Ishikawa (cell line): ENCODE data around the gene STX8.

ENCODE experiments used
- CEBPB ChIP-seq: IDR thresholded peaks from 2 replicates; pipeline ENCODE4 v1.6.1; 2012
- CREB1 ChIP-seq: IDR thresholded peaks from 2 replicates; pipeline ENCODE4 v1.6.1; 2012; ENCODE audit warnings: low read depth
- EGR1 ChIP-seq: IDR thresholded peaks from 2 replicates; pipeline ENCODE4 v1.6.1; 2012
- EP300 ChIP-seq: IDR thresholded peaks from 2 replicates; pipeline ENCODE4 v1.6.1; 2012; ENCODE audit warnings: borderline replicate concordance
- FOXM1 ChIP-seq: IDR thresholded peaks from 2 replicates; pipeline ENCODE4 v1.6.1; 2012; ENCODE audit warnings: low read depth, borderline replicate concordance
- MAX ChIP-seq: IDR thresholded peaks from 2 replicates; pipeline ENCODE4 v1.6.1; 2012
- NFIC ChIP-seq: IDR thresholded peaks from 2 replicates; pipeline ENCODE4 v1.6.1; 2012
- RAD21 ChIP-seq: IDR thresholded peaks from 2 replicates; pipeline ENCODE4 v1.6.1; 2012; ENCODE audit warnings: low read depth
- REST ChIP-seq: IDR thresholded peaks from 2 replicates; pipeline ENCODE4 v1.6.1; 2012; ENCODE audit warnings: low read depth, mild to moderate bottlenecking
- TAF1 ChIP-seq: IDR thresholded peaks from 2 replicates; pipeline ENCODE4 v1.6.1; 2012; ENCODE audit warnings: low read depth, mild to moderate bottlenecking
- TCF12 ChIP-seq: IDR thresholded peaks from 2 replicates; pipeline ENCODE4 v1.6.1; 2012; ENCODE audit warnings: low read depth
- TEAD4 ChIP-seq: IDR thresholded peaks from 2 replicates; pipeline ENCODE4 v1.6.1; 2012
- USF1 ChIP-seq: IDR thresholded peaks from 2 replicates; pipeline ENCODE4 v1.6.1; 2012
- YY1 ChIP-seq: IDR thresholded peaks from 2 replicates; pipeline ENCODE4 v1.6.1; 2012; ENCODE audit warnings: low read depth
- ZBTB7A ChIP-seq: IDR thresholded peaks from 2 replicates; pipeline ENCODE4 v1.6.1; 2012; ENCODE audit warnings: low read depth

Gene STX8

GRCh38 chr17:9611557-9611956 lies 35.9 kb upstream of the STX8 start:
- no peak for TF ChIP-seq YY1
- TF ChIP-seq TCF12: no peak
- no peak for TF ChIP-seq MAX
- no peak for TF ChIP-seq TEAD4
- TF ChIP-seq USF1: no peak
- TF ChIP-seq ZBTB7A: no peak
- no peak for TF ChIP-seq RAD21
- no peak for TF ChIP-seq CREB1

GRCh38 chr17:9606453-9606852 lies 30.8 kb upstream of the STX8 start:
- no peak for TF ChIP-seq CREB1
- TF ChIP-seq FOXM1: no peak
- TF ChIP-seq TCF12: no peak
- no peak for TF ChIP-seq USF1

GRCh38 chr17:9598661-9599060 lies 23.0 kb upstream of the STX8 start:
- TF ChIP-seq MAX (no peak), ZBTB7A (no peak), TEAD4 (no peak), YY1 (no peak), FOXM1 (no peak), TCF12 (no peak), REST (no peak)

- TF ChIP-seq USF1 (no peak), MAX (no peak), YY1 (no peak), EGR1 (no peak), CREB1 (no peak), FOXM1 (no peak), TAF1 (no peak), TEAD4 (no peak), CEBPB (no peak), REST (no peak), RAD21 (no peak), ZBTB7A (no peak)
Observed at GRCh38 chr17:9594065-9594464, 18.4 kb upstream of the STX8 start.

- TF ChIP-seq TEAD4: no peak
- no peak for TF ChIP-seq NFIC
- no peak for TF ChIP-seq EGR1
- no peak for TF ChIP-seq TCF12
- no peak for TF ChIP-seq REST
- TF ChIP-seq ZBTB7A: no peak
- TF ChIP-seq CEBPB: no peak
- TF ChIP-seq MAX: no peak
- no peak for TF ChIP-seq CREB1
- no peak for TF ChIP-seq USF1
- no peak for TF ChIP-seq YY1
- TF ChIP-seq RAD21: no peak
- no peak for TF ChIP-seq TAF1
- TF ChIP-seq EP300: no peak
- no peak for TF ChIP-seq FOXM1
Observed at GRCh38 chr17:9587969-9588656, 12.5 kb upstream of the STX8 start.
